Nasal cavity respiratory epithelium epithelial cell of viscerocranial mucosa (primary cell): ENCODE data around the gene CASQ1. TPM values are rescaled to one million over a fixed set of nuclear protein-coding genes. Genes with fewer than 3 reads are reported as not detected.

Experiments used
- total RNA-seq: library from RNA; depleted of rRNA; stranded (reverse); fragments of >200 nt; gene quantifications from 2 replicates; pipeline ENCODE4 v1.2.3, GENCODE V29; 2014

The CASQ1 gene
- total RNA-seq, result not detected in 2 replicates

GRCh38 chr1:160189649-160190625 is at the start of gene CASQ1:
TSS of gene CASQ1 (plus strand) at chr1:160190575. CDS start at chr1:160190752, 177 bp downstream.

DNA sequence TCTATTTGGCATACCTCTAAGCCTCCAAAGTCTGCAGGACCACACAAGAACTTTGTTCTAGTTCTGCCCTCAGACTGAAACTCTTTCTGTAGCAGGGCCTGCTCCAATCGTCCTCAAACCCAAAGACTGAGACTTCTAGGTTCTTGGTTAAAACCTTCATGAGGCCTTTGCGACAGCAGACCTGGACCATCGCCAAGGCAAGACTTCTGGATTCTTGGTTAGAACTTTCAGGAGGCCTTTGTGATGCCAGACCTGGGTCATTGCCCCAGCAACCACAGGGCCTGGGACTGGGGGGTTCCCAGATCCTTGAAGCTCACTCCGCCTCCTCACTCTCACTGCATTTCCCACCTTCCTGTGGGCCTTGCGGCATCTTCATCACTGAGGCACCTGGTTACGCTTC is 39.1 kb upstream of the CASQ1 start, which contains the start of gene ATP1A4:
TSS of gene ATP1A4 (plus strand) at position 301 of the 400 bp plus-strand sequence. CDS start 438 bp downstream, outside the sequence.

GRCh38 chr1:160205242-160206035 is 15.1 kb downstream of the CASQ1 start, which contains the start of gene PEA15:
TSS of gene PEA15 (plus strand) at chr1:160205384. CDS start at chr1:160211545, 6,161 bp downstream.

Other genes starting within 250 kb of the CASQ1 start
- gene IGSF9, start 245.0 kb upstream of the CASQ1 start, total RNA-seq, result 3.1 and 20.9 TPM in 2 replicates
- 0.14 and 6.8 TPM in 2 replicates for gene SLAMF9, start 236.3 kb upstream of the CASQ1 start, total RNA-seq
- 3.2 and 3.8 TPM in 2 replicates for gene PIGM, start 158.6 kb upstream of the CASQ1 start, total RNA-seq
- not detected in 2 replicates for gene KCNJ10, start 120.4 kb upstream of the CASQ1 start, total RNA-seq
- under 0.01 TPM in 2 replicates for gene KCNJ9, start 109.0 kb upstream of the CASQ1 start, total RNA-seq
- gene IGSF8, start 92.0 kb upstream of the CASQ1 start, total RNA-seq, result 37.9 and 79.6 TPM in 2 replicates
- not detected in 2 replicates for gene ATP1A2, start 74.8 kb upstream of the CASQ1 start, total RNA-seq
- not detected in 2 replicates for gene ATP1A4, start 39.0 kb upstream of the CASQ1 start, total RNA-seq
- 25.6 and 93.9 TPM in 2 replicates for gene PEA15, start 14.8 kb downstream of the CASQ1 start, total RNA-seq
- gene DCAF8, start 72.0 kb downstream of the CASQ1 start, total RNA-seq, result 53.0 and 71.9 TPM in 2 replicates
- gene PEX19, start 94.6 kb downstream of the CASQ1 start, total RNA-seq, result 38.2 and 40.3 TPM in 2 replicates
- gene COPA, start 152.7 kb downstream of the CASQ1 start, total RNA-seq, result 156 and 194 TPM in 2 replicates
- gene NCSTN, start 152.8 kb downstream of the CASQ1 start, total RNA-seq, result 53.0 and 97.3 TPM in 2 replicates
- gene NHLH1, start 176.5 kb downstream of the CASQ1 start, total RNA-seq, result 0.07 TPM in 1 of 2 replicates, not detected in the other
- gene VANGL2, start 210.0 kb downstream of the CASQ1 start, total RNA-seq, result 3.1 and 25.8 TPM in 2 replicates